Psoas muscle (tissue), 8 donors: Measurements from ENCODE around the gene CATSPER1. TPM values are rescaled to one million over a fixed set of nuclear protein-coding genes. Genes with fewer than 3 reads are reported as not detected.

Experiments
- ATAC-seq, 4 donors: fragments of 200-7000 bp; cut with Tn5 transposase; one replicate each; pipeline ENCODE4 v1.9.1; 2020; ENCODE audit warnings: moderate library complexity in 3 of 4, mild to moderate bottlenecking in 2 of 4
- DNase-seq, 2 donors: peaks; one replicate each; pipeline ENCODE4 v3.0.0-alpha.2; 2020
- H3K27ac ChIP-seq: fragments of 200-600 bp; one replicate; pipeline ENCODE4 v1.8.0; 2022
- H3K27me3 ChIP-seq, 3 donors: fragments of 200-600 bp in 1 of 3; one replicate each; pipeline versions ENCODE4 v1.6.1 to v1.8.0; 2013 to 2022; ENCODE audit warnings: low read length in 2 of 3, mild to moderate bottlenecking in 2 of 3, moderate library complexity in 1 of 3; ENCODE audit not compliant: insufficient read depth in 3 of 3
- H3K36me3 ChIP-seq, 2 donors: fragments of 200-600 bp in 1 of 2; one replicate each; pipeline versions ENCODE4 v1.6.1 to v1.8.0; 2013 to 2022; ENCODE audit warnings: low read depth in 1 of 2, mild to moderate bottlenecking in 1 of 2, moderate library complexity in 1 of 2; ENCODE audit not compliant: insufficient read depth in 1 of 2
- H3K4me1 ChIP-seq: fragments of 200-600 bp; one replicate; pipeline ENCODE4 v1.8.0; 2022
- H3K4me3 ChIP-seq: fragments of 200-600 bp; one replicate; pipeline ENCODE4 v1.8.0; 2022; ENCODE audit warnings: mild to moderate bottlenecking
- H3K9me3 ChIP-seq: fragments of 200-600 bp; one replicate; pipeline ENCODE4 v1.8.0; 2022
- WGBS, 3 donors: extraction: QIAGEN DNeasy Blood & Tissue Kit; methylation state at CpG; one replicate each; pipeline versions ENCODE4 v1.1.6 to v1.1.7; 2013; 5-methylcytosine and 5-hydroxymethylcytosine counted together
- intact Hi-C, 2 donors: fragments of 100-400 bp; cut with DNase I; formaldehyde crosslinking; loops; one replicate each; pipeline versions ENCODE4 v1.11.0 to v1.14.2; 2022
- polyA plus RNA-seq, 3 donors: library from polyadenylated mRNA; stranded (reverse); fragments of 200-250 nt; gene quantifications; one replicate each; pipeline ENCODE4 v1.2.3, GENCODE V29; 2013
- total RNA-seq, 4 donors: library from RNA; stranded (reverse); fragmentation: NEBNext Ultra II Directional in 2 of 4; extraction: Animal tissue kit (Norgen Biotek cat#: 25700) in 2 of 4; gene quantifications; one replicate each; pipeline versions ENCODE4 v1.2.1 to v1.2.4, GENCODE V29; 2021 to 2023
- TF ChIP-seq, protein P1 (sequence below): fragments of 200-600 bp; IDR thresholded peaks from one replicate; pipeline ENCODE4 v1.8.0; 2022; ENCODE audit warnings: antibody characterized with exemption
- donor health status: healthy with polysubstance abuse.
- donor health status: DM: no; HTN: no; CAD: no; lungs with moderate emphysema.
- donor health status: Bipolar disorder and iron deficiency.
- donor health status: healthy.
- donor health status: DM: yes; HTN: yes; CAD: no.
- donor health status: DM: no; HTN: no; CAD: no.
- donor health status: DM: no; HTN: no; CAD: no.
- donor health status: DM: yes; HTN: yes; CAD: no.

The CATSPER1 gene
- total and polyA plus RNA-seq, 7 donors = 0.01 to 0.55 TPM; not detected in 5

DNA sequence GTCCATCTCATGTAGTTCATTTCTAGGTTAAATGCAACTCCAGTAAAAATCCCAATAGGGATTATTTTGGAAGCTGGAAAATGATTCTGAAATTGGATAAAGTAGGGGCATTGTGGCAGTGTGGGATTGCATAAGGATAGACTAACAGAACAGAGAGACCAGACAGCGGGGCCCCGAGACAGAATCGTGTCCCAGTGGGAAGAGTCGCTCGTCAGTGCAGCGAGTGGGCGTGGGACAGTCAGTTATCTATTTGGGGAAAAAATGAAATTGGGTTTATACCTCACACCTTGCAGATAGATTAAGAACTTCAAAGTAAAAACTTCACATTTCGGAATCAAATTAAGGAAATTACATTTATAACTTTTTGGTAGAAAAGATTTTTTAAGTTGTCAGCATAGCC lies 54.2 kb downstream of the CATSPER1 start:
- H3K27ac ChIP-seq = no peak overlapping the region
- H3K4me1 ChIP-seq = peaks cover 18% of the 10 kb centered on the region
- ATAC-seq (no peak), DNase-seq (no peak)
- intact Hi-C loops = no loop called here
- no peaks in the 10 kb centered on the region for H3K9me3 ChIP-seq
- H3K27me3 ChIP-seq = no peaks in the 10 kb centered on the region
- WGBS, 3 donors = 91 to 95% (median 93%) methylated on average over 8 of the region's 8 CpGs
- peaks cover 5 to 82% of the 10 kb centered on the region in 2 donors for H3K36me3 ChIP-seq
- TF ChIP-seq, protein P1, sequence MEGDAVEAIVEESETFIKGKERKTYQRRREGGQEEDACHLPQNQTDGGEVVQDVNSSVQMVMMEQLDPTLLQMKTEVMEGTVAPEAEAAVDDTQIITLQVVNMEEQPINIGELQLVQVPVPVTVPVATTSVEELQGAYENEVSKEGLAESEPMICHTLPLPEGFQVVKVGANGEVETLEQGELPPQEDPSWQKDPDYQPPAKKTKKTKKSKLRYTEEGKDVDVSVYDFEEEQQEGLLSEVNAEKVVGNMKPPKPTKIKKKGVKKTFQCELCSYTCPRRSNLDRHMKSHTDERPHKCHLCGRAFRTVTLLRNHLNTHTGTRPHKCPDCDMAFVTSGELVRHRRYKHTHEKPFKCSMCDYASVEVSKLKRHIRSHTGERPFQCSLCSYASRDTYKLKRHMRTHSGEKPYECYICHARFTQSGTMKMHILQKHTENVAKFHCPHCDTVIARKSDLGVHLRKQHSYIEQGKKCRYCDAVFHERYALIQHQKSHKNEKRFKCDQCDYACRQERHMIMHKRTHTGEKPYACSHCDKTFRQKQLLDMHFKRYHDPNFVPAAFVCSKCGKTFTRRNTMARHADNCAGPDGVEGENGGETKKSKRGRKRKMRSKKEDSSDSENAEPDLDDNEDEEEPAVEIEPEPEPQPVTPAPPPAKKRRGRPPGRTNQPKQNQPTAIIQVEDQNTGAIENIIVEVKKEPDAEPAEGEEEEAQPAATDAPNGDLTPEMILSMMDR = no peak
- H3K4me3 ChIP-seq = no peak overlapping the region

GRCh38 chr11:65968600-65969482 lies 57.4 kb downstream of the CATSPER1 start:
- WGBS, 3 donors = 45 to 65% (median 51%) methylated on average over 15 of the region's 15 CpGs
- TF ChIP-seq, protein P1 = peak; percentile 26
- H3K36me3 ChIP-seq = peaks cover 11 to 88% of the 10 kb centered on the region in 2 donors
- peak overlapping the region; percentile 77 for H3K27ac ChIP-seq
- intact Hi-C loops = no loop called here
- H3K27me3 ChIP-seq = no peaks in the 10 kb centered on the region
- DNase-seq (no peak), ATAC-seq (peak; percentile 82 to 93 (median 88))
- H3K9me3 ChIP-seq = no peaks in the 10 kb centered on the region
- peaks cover 18% of the 10 kb centered on the region for H3K4me1 ChIP-seq
- peak overlapping the region; percentile 5 for H3K4me3 ChIP-seq

DNA sequence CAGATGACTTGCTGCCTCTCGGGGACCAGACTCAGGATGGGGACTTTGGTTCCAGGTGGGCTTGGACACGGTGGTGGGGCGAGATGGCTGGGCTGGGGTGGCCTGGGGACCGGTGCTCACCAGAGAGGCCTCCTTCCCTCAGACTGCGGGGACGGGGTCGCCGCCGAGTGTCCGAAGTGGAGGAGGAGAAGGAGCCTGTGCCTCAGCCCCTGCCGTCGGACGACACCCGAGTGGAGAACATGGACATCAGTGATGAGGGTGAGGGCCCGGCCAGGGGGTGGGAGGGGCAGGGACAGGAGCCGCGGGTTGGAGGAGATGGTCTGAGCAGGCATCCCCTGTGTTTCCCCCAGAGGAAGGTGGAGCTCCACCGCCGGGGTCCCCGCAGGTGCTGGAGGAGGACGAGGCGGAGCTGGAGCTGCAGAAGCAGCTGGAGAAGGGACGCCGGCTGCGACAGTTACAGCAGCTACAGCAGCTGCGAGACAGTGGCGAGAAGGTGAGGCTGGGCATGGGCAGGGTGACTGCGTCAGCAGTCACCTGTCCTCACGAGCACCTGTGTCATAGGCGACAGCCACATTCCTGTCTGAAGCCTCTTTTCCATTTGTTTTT lies 58.8 kb downstream of the CATSPER1 start:
- TF ChIP-seq, protein P1 = no peak
- H3K4me1 ChIP-seq = peaks cover 32% of the 10 kb centered on the region
- H3K27me3 ChIP-seq = no peaks in the 10 kb centered on the region
- 88 to 92% (median 90%) methylated on average over 24 to 30 of the region's 30 CpGs for WGBS, 3 donors
- peaks cover 11 to 75% of the 10 kb centered on the region in 2 donors for H3K36me3 ChIP-seq
- no peaks in the 10 kb centered on the region for H3K9me3 ChIP-seq
- H3K27ac ChIP-seq = no peak overlapping the region
- no peak overlapping the region for H3K4me3 ChIP-seq
- intact Hi-C loops = loop anchor here in 1 of 2 donors (2.0 kb wide), 1 partner anchor 49 kb away; the partner anchor contains the start of genes C11orf68 and DRAP1
- ATAC-seq (no peak), DNase-seq (no peak)

Other genes with a start within 250 kb of the CATSPER1 start
- 10 to 100 TPM in 2 of 4 donors, 1 to 10 TPM in 2; 8.8 to 16.3 (median 12.7) TPM for gene AP5B1, start 245.5 kb downstream of the CATSPER1 start, total RNA-seq
- 10 to 100 TPM in 1 of 3 donors, 1 to 10 TPM in 2; 6.1 to 20.5 (median 6.4) TPM for gene AP5B1, start 245.5 kb downstream of the CATSPER1 start, polyA plus RNA-seq
- not detected for gene OVOL1, start 239.4 kb downstream of the CATSPER1 start, total RNA-seq
- gene OVOL1, start 239.4 kb downstream of the CATSPER1 start, polyA plus RNA-seq = under 1 TPM in 1 of 3 donors, not detected in 2; 0.01 TPM
- gene SNX32, start 192.5 kb downstream of the CATSPER1 start, total RNA-seq = not detected
- gene SNX32, start 192.5 kb downstream of the CATSPER1 start, polyA plus RNA-seq = under 1 TPM in 2 of 3 donors, not detected in 1; 0.05 to 0.20 TPM
- 100 to 1,000 TPM; 175 to 388 (median 238) TPM for gene CFL1, start 168.3 kb downstream of the CATSPER1 start, total RNA-seq
- gene CFL1, start 168.3 kb downstream of the CATSPER1 start, polyA plus RNA-seq = 100 to 1,000 TPM; 190 to 843 (median 225) TPM
- 10 to 100 TPM; 28.0 to 35.6 (median 31.4) TPM for gene MUS81, start 166.0 kb downstream of the CATSPER1 start, total RNA-seq
- gene MUS81, start 166.0 kb downstream of the CATSPER1 start, polyA plus RNA-seq = 10 to 100 TPM; 32.5 to 55.3 (median 44.4) TPM
- gene EFEMP2, start 153.7 kb downstream of the CATSPER1 start, total RNA-seq = 10 to 100 TPM; 20.8 to 46.6 (median 31.3) TPM
- 10 to 100 TPM; 14.8 to 20.8 (median 18.5) TPM for gene EFEMP2, start 153.7 kb downstream of the CATSPER1 start, polyA plus RNA-seq
- under 1 TPM; 0.22 to 0.64 (median 0.37) TPM for gene CTSW, start 146.6 kb downstream of the CATSPER1 start, total RNA-seq
- under 1 TPM; 0.08 to 0.91 (median 0.22) TPM for gene CTSW, start 146.6 kb downstream of the CATSPER1 start, polyA plus RNA-seq
- 10 to 100 TPM; 27.7 to 42.5 (median 37.0) TPM for gene FIBP, start 138.0 kb downstream of the CATSPER1 start, total RNA-seq
- 10 to 100 TPM; 32.2 to 73.9 (median 44.1) TPM for gene FIBP, start 138.0 kb downstream of the CATSPER1 start, polyA plus RNA-seq
- gene CCDC85B, start 135.8 kb downstream of the CATSPER1 start, total RNA-seq = 10 to 100 TPM; 16.7 to 39.6 (median 27.8) TPM
- gene CCDC85B, start 135.8 kb downstream of the CATSPER1 start, polyA plus RNA-seq = 10 to 100 TPM; 24.7 to 35.9 (median 26.5) TPM
- gene FOSL1, start 126.1 kb downstream of the CATSPER1 start, total RNA-seq = 10 to 100 TPM in 3 of 4 donors, under 1 TPM in 1; 0.75 to 12.6 (median 11.5) TPM
- 100 to 1,000 TPM in 1 of 3 donors, 1 to 10 TPM in 2; 5.7 to 257 (median 7.8) TPM for gene FOSL1, start 126.1 kb downstream of the CATSPER1 start, polyA plus RNA-seq
- gene C11orf68, start 107.4 kb downstream of the CATSPER1 start, total RNA-seq = 10 to 100 TPM; 52.8 to 71.9 (median 59.9) TPM
- 10 to 100 TPM; 60.3 to 98.7 (median 75.0) TPM for gene C11orf68, start 107.4 kb downstream of the CATSPER1 start, polyA plus RNA-seq
- 100 to 1,000 TPM in 1 of 4 donors, 10 to 100 TPM in 3; 74.5 to 138 (median 91.3) TPM for gene DRAP1, start 107.1 kb downstream of the CATSPER1 start, total RNA-seq
- gene DRAP1, start 107.1 kb downstream of the CATSPER1 start, polyA plus RNA-seq = 100 to 1,000 TPM; 121 to 217 (median 134) TPM
- gene TSGA10IP, start 81.0 kb downstream of the CATSPER1 start, total RNA-seq = not detected
- not detected for gene TSGA10IP, start 81.0 kb downstream of the CATSPER1 start, polyA plus RNA-seq
- 10 to 100 TPM; 36.3 to 55.4 (median 49.3) TPM for gene SART1, start 64.7 kb downstream of the CATSPER1 start, total RNA-seq
- 10 to 100 TPM; 40.3 to 58.7 (median 44.7) TPM for gene SART1, start 64.7 kb downstream of the CATSPER1 start, polyA plus RNA-seq
- 10 to 100 TPM; 24.8 to 44.5 (median 31.6) TPM for gene EIF1AD, start 24.3 kb downstream of the CATSPER1 start, total RNA-seq
- 10 to 100 TPM; 29.4 to 63.1 (median 54.2) TPM for gene EIF1AD, start 24.3 kb downstream of the CATSPER1 start, polyA plus RNA-seq
- 100 to 1,000 TPM; 298 to 384 (median 336) TPM for gene BANF1, start 24.0 kb downstream of the CATSPER1 start, total RNA-seq
- 100 to 1,000 TPM; 251 to 355 (median 314) TPM for gene BANF1, start 24.0 kb downstream of the CATSPER1 start, polyA plus RNA-seq
- under 1 TPM in 3 of 4 donors, not detected in 1; 0.40 to 0.93 (median 0.47) TPM for gene CST6, start 14.5 kb downstream of the CATSPER1 start, total RNA-seq
- 10 to 100 TPM in 1 of 3 donors, under 1 TPM in 1, not detected in 1; 0.13 to 18.7 TPM for gene CST6, start 14.5 kb downstream of the CATSPER1 start, polyA plus RNA-seq
- under 1 TPM in 1 of 4 donors, not detected in 3; 0.36 TPM for gene GAL3ST3, start 22.7 kb upstream of the CATSPER1 start, total RNA-seq
- gene GAL3ST3, start 22.7 kb upstream of the CATSPER1 start, polyA plus RNA-seq = under 1 TPM in 1 of 3 donors, not detected in 2; 0.03 TPM
- gene SF3B2, start 25.9 kb upstream of the CATSPER1 start, total RNA-seq = 100 to 1,000 TPM in 1 of 4 donors, 10 to 100 TPM in 3; 62.8 to 114 (median 86.4) TPM
- gene SF3B2, start 25.9 kb upstream of the CATSPER1 start, polyA plus RNA-seq = 100 to 1,000 TPM in 2 of 3 donors, 10 to 100 TPM in 1; 66.2 to 135 (median 114) TPM
- gene PACS1, start 43.8 kb upstream of the CATSPER1 start, total RNA-seq = 10 to 100 TPM; 16.3 to 27.8 (median 24.9) TPM
- 10 to 100 TPM in 1 of 3 donors, 1 to 10 TPM in 2; 7.4 to 16.0 (median 9.0) TPM for gene PACS1, start 43.8 kb upstream of the CATSPER1 start, polyA plus RNA-seq
- gene KLC2, start 231.2 kb upstream of the CATSPER1 start, total RNA-seq = 10 to 100 TPM; 39.3 to 62.5 (median 54.4) TPM
- 100 to 1,000 TPM in 1 of 3 donors, 10 to 100 TPM in 2; 30.4 to 124 (median 41.5) TPM for gene KLC2, start 231.2 kb upstream of the CATSPER1 start, polyA plus RNA-seq
- 100 to 1,000 TPM; 120 to 146 (median 129) TPM for gene RAB1B, start 242.2 kb upstream of the CATSPER1 start, total RNA-seq
- 100 to 1,000 TPM; 121 to 163 (median 130) TPM for gene RAB1B, start 242.2 kb upstream of the CATSPER1 start, polyA plus RNA-seq